Eye (tissue), 1 donor: Measurements from ENCODE around the gene GOSR2.
"Not testable (repeated sequence)": the region's sequence is repeated elsewhere in the genome, so short reads cannot be mapped to it uniquely, and the experiment has no call there.

Experiments
- DNase-seq: peaks from one replicate; pipeline ENCODE4 v3.0.0-alpha.2; 2015

The GOSR2 gene

GRCh38 chr17:46894476-46895151 is 28.3 kb upstream of the GOSR2 start:
- peak; percentile 81 for DNase-seq

GRCh38 chr17:46895171-46895570 is 27.8 kb upstream of the GOSR2 start:
- DNase-seq = no peak

- DNase-seq = no peak
Measured at GRCh38 chr17:46896991-46897390, 26.0 kb upstream of the GOSR2 start.

GRCh38 chr17:46898364-46898763 is 24.6 kb upstream of the GOSR2 start:
- DNase-seq = no peak

DNA sequence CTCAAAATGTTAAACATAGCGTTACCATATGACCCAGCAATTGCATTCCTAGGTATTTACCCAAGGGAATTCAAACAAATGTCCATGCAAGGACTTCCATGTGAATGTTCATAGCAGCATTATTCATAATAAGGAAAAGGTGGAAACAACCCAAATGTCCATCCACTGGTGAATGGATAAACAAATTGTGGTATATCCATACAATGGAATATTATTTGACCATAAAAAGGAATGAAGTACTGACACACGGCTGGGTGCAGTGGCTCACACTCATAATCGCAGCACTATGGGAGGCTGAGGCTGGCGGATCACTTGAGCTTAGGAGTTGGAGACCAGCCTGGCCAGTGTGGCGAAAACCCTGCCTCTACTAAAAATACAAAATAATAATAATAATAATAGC is 24.1 kb upstream of the GOSR2 start:
- DNase-seq = no peak

DNA sequence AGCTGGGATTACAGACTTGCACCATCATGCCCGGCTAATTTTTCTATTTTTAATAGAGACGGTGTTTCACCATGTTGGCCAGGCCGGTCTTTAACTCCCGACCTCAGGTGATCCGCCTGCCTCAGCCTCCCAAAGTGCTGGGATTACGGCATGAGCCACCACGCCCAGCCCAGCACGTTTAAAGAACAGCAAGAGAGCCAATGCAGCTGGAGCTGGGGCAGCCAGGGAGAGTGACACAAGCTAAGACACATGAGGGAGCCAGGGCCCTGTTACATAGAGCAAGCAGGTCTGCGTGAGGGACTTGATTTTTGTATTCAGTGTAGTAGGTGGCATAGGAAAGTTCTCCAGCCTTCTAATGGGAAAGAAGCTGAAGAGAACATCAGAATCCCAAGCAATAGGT is 21.7 kb upstream of the GOSR2 start:
- no peak for DNase-seq

GRCh38 chr17:46903762-46904672 is 18.9 kb upstream of the GOSR2 start:
- DNase-seq = no peak

DNA sequence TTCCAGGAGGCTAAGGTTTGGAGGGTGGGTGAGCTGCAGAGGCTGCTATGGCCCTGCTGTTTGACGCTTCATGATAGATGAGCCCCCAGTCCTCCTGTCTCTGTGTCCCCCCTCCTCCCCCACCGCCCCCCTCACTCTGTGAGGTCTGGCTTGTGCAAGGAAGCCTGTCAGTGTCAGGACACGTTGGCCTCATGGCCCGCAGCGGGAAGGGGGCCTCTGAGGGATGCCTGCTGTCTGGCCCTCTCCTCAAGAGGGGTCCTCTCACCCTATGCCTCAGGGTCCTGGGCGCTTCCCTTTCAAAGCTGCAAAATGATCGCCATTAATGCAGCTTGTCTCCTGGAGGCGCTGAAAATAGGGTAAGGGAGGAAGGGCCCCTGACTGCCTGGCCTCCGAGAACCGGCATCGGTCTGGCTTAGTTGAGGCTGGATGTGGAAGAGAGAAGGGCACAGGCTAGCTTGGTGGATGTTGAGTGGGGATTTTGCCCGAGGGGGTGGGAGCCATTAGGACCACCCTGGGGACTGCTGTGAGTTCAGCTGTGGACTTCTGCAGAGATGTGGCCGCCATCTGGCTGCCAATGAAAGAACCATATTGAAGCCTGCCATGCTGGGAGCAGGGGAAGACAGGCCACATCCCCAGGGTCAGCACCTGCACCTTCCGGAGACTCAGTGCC is 14.8 kb upstream of the GOSR2 start:
- DNase-seq = peak; percentile 57

DNA sequence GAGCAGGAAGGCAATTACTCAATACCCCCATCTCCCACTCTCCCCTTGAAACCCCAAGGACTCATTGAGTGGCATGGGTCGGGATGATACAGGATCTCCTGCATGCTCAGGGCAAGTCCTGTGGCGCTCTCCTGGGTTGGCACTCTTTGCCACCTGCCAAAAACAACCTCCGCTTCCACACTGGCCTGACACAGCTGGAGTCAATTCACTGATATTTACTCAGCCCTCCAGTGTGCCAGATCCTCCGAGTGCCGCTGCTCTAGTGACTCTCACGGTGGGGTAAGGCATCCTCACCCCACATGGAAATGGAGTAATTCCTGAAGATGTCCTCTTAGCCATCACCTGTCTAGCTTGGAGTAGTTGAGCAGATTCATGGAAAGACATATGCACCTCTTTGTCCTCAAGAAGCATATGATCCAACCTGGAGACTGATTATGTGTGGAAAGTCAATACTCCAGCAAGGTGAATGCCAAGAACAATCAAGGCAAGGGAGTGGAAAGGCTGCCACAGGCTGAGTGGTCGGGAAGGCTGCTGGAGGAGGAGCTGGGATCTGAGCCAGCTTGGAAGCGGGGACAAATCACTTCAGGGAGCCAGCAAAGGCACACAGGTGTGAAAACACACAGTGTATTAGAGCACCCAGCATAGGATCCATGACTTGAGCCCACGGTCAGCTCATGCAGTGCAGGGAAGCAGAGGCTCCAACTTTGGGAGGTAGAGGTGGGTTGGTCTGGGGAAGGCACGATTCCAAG is 12.6 kb upstream of the GOSR2 start:
- DNase-seq = no peak

DNA sequence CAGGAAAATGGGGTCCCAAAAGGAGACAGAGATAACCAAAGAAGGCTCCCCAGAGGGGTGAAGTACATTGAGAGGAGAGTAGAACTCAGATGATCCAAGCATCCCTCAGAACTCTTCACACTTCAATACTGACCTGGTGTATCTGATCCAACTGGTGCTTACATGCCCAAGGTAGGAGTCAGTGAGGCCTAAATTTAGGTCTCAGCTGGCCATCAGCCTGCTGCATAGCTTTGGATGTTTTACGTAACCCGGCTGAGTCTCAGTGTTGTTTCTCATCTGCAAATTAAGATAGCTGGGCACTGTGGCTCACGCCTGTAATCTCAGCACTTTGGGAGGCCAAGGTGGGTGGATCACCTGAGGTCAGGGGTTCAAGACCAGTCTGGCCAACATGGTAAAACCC is 11.6 kb upstream of the GOSR2 start:
- no peak for DNase-seq

- DNase-seq = no peak
Measured at GRCh38 chr17:46915596-46915995, 7.4 kb upstream of the GOSR2 start.

DNA sequence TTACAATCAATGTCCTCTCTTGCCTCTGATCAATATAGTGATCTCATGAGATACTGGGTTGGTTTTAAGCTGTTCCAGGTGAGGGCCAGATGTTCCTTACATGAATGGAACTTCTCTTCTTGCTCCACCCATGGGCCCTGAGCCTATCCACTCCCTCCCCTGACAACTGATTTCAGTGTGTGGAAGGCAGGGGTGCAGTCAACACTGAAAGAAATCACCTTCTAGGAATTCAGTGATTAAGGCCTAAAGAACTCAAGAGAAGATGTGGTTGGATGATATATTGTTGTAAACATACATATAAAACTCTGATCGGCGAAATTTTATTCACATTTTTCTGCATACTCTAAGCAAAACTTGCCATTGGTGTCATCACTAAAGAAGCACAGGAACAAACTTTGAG is 6.7 kb upstream of the GOSR2 start:
- no peak for DNase-seq

GRCh38 chr17:46916623-46917022 is 6.3 kb upstream of the GOSR2 start:
- DNase-seq = no peak

- no peak for DNase-seq
Measured at GRCh38 chr17:46917041-46917440, 5.9 kb upstream of the GOSR2 start.

GRCh38 chr17:46917516-46917915 is 5.4 kb upstream of the GOSR2 start:
- no peak for DNase-seq

DNA sequence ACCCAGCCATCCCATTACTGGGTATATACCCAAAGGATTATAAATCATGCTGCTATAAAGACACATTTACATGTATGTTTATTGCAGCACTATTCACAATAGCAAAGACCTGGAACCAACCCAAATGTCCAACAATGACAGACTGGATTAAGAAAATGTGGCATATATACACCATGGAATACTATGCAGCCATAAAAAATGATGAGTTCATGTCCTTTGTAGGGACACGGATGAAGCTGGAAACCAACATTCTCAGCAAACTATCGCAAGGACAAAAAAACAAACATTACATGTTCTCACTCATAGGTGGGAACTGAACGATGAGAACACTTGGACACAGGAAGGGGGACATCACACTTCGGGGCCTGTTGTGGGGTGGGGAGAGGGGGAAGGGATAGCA is 998 bp upstream of the GOSR2 start:
- not testable (repeated sequence) for DNase-seq

DNA sequence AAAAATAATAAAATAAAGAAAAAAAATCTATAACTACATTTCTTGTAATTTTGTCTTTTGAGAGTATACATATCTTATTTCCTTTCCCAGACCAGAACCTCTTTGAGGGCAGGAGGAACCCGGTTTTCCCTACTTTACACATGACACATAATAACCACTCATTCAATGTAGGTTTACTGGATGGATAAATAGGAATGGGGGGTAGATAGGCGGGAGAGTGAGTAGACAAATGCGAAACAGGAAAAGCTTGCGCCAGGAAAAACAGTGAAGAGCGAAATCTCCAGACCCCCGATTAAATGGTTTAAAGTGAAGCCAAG is 515 bp upstream of the GOSR2 start:
- DNase-seq = no peak

GRCh38 chr17:46925185-46925868 is 2.4 kb downstream of the GOSR2 start:
- DNase-seq = no peak

- no peak for DNase-seq
Measured at GRCh38 chr17:46928467-46929261, 5.7 kb downstream of the GOSR2 start.

- peak; percentile 78 for DNase-seq
Measured at GRCh38 chr17:46929413-46929812, 6.5 kb downstream of the GOSR2 start.

DNA sequence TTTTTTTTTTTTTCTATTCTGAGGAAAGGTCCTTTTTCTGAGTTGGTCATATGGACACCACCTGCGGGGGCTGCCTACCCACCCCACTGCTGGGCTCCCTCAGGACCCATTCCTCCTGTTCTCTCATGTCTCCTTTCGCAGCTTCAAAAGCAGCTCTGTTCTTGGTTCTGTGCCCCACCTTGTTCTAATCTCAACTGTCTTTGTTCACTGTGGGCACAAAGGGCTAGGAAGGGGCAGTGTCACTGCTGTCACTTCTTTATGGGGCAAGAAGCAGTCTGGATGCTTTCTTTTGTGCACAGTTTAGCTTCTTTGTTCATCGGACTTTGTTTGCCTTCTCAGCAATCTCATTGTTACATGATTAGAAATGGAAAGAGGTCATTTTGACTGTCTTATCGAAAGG is 7.1 kb downstream of the GOSR2 start:
- DNase-seq = peak; percentile 52

DNA sequence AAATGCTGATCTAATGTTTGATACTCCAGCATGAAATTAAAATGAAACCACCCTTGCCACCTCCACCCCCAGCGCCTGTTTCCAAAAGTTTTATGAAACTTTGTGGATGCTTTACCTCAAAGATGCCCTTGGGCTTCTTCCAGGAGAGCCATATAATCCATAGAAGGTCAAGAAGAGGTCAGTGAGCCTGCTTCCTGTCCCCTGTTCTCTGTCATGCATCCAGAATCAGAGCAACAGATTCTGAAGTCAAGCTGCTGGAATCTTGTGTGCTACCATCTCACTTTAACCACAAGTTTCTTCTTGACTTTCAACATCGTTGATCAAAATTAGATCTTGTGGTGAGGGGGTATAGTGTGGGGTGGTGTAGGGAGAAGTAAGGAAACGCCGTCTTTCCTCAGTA is 8.6 kb downstream of the GOSR2 start:
- no peak for DNase-seq
